K562 (cell line): Measurements from ENCODE around the gene CHERP. TPM values are rescaled to one million over a fixed set of nuclear protein-coding genes. Genes with fewer than 3 reads are reported as not detected.

Source experiments
- ATAC-seq: fragments of 200-7000 bp; cut with Tn5 transposase; 3 replicates; pipeline ENCODE4 v1.9.1; 2020; ENCODE audit warnings: moderate library complexity
- BruUV-seq: library from RNA; stranded (reverse); fragments of 400-500 nt; replicated peaks from 2 replicates; lab custom pipeline; 2021; lab: Mats Ljungman, UMichigan
- CTCF ChIA-PET: fragments of 300-600 bp; formaldehyde crosslinking; extraction: SDS; loops from one replicate; lab custom pipeline; 2021; ENCODE audit warnings: low intra/inter-chr PET ratio; lab: Yijun Ruan, JAX
- POLR2A ChIA-PET: fragments of 300-600, 350-650 bp; sonication (Branson Sonifier 250); formaldehyde crosslinking; extraction: SDS; loops from one replicate; lab custom pipeline; 2021; ENCODE audit warnings: antibody characterized with exemption, inconsistent platforms; lab: Yijun Ruan, JAX
- DNase-seq, 4 experiments: peaks; one replicate each; pipeline versions ENCODE4 v3.0.0 to v3.0.0-alpha.2; 2011 to 2018; ENCODE audit warnings: low spot score in 3 of 4, mixed read lengths in 3 of 4; ENCODE audit errors: extremely low read depth in 1 of 4
- FAIRE-seq: peaks from 2 replicates; lab custom pipeline; 2011; peaks lifted over from hg19 to GRCh38; lab: Jason Lieb, UNC
- H2AFZ ChIP-seq: 2 replicates; pipeline ENCODE4 v1.6.0; 2011; ENCODE audit warnings: low read depth, low read length, control low read depth, inconsistent platforms
- H3K27ac ChIP-seq: fragments of 200-600 bp; 3 replicates; pipeline ENCODE4 v1.8.0; 2011; ENCODE audit warnings: low read depth, mild to moderate bottlenecking, control low read depth, inconsistent platforms, low read length, moderate library complexity, mixed read lengths; ENCODE audit errors: extremely low read depth
- H3K27me3 ChIP-seq, 2 experiments: fragments of 300-600 bp in 1 of 2; 2 replicates in 1 of 2; 3 replicates in 1 of 2; pipeline versions ENCODE4 v1.6.0 to v1.8.0; 2011; ENCODE audit warnings: inconsistent platforms in 2 of 2, low read length in 2 of 2, mild to moderate bottlenecking in 1 of 2, mixed read lengths in 1 of 2, moderate library complexity in 1 of 2; ENCODE audit not compliant: control insufficient read depth in 2 of 2, insufficient read depth in 2 of 2
- H3K36me3 ChIP-seq: fragments of 300-600 bp; 3 replicates; pipeline ENCODE4 v1.8.0; 2011; ENCODE audit warnings: mild to moderate bottlenecking, low read length, inconsistent platforms; ENCODE audit not compliant: control insufficient read depth, insufficient read depth
- H3K4me1 ChIP-seq, 2 experiments: fragments of 200-600 bp in 1 of 2; replicated peaks in 1 of 2; 2 replicates in 1 of 2; 3 replicates in 1 of 2; pipeline versions ENCODE4 v1.5.1 to v1.8.0; 2011; ENCODE audit warnings: inconsistent platforms in 2 of 2, low read length in 2 of 2, mild to moderate bottlenecking in 1 of 2, mixed read lengths in 1 of 2, moderate library complexity in 1 of 2; ENCODE audit not compliant: control insufficient read depth in 2 of 2, insufficient read depth in 2 of 2
- H3K4me2 ChIP-seq: 2 replicates; pipeline ENCODE4 v1.6.1; 2011; ENCODE audit warnings: low read length, control low read depth, inconsistent platforms, mixed read lengths; ENCODE audit not compliant: insufficient read depth
- H3K4me3 ChIP-seq: fragments of 200-600 bp; sonication (generic), shearing (Covaris generic); 2 replicates; pipeline ENCODE4 v1.5.1; 2016; ENCODE audit warnings: control low read depth, inconsistent platforms
- H3K79me2 ChIP-seq: fragments of 200-600 bp; 3 replicates; pipeline ENCODE4 v1.8.0; 2011; ENCODE audit warnings: low read length, inconsistent platforms; ENCODE audit not compliant: control insufficient read depth, insufficient read depth
- H3K9ac ChIP-seq, 2 experiments: 2 replicates each; pipeline versions ENCODE4 v1.6.0 to v1.6.1; 2011; ENCODE audit warnings: low read depth in 2 of 2, low read length in 2 of 2, control low read depth in 1 of 2, inconsistent platforms in 1 of 2, mild to moderate bottlenecking in 1 of 2, mixed read lengths in 1 of 2; ENCODE audit not compliant: insufficient read depth in 1 of 2
- H3K9me1 ChIP-seq: one replicate; pipeline ENCODE4 v1.6.0; 2011; ENCODE audit warnings: inconsistent platforms, mild to moderate bottlenecking, low read length, moderate library complexity; ENCODE audit not compliant: control insufficient read depth, insufficient read depth
- H3K9me3 ChIP-seq: replicated peaks from 2 replicates; pipeline ENCODE4 v1.5.1; 2011; ENCODE audit warnings: low read depth, low read length, inconsistent platforms; ENCODE audit not compliant: control insufficient read depth, insufficient read depth
- H4K20me1 ChIP-seq: replicated peaks from 2 replicates; pipeline ENCODE4 v1.6.1; 2011; ENCODE audit warnings: low read length, inconsistent platforms, mixed read lengths; ENCODE audit not compliant: control insufficient read depth, insufficient read depth
- CREB1 ChIP-seq, 2 experiments: sonication (generic) in 1 of 2; formaldehyde crosslinking in 1 of 2; IDR thresholded peaks; 2 replicates each; pipeline versions ENCODE4 v1.6.1 to v1.8.0; 2012 to 2022; ENCODE audit warnings: inconsistent platforms in 1 of 2, mild to moderate bottlenecking in 1 of 2, missing genetic modification reagents in 1 of 2, moderate library complexity in 1 of 2
- JUNB ChIP-seq: fragments of 450-650 bp; formaldehyde crosslinking; conservative IDR thresholded peaks from 2 replicates; pipeline ENCODE4 v1.4.0; 2020; ENCODE audit warnings: mild to moderate bottlenecking
- KAT7 ChIP-seq: sonication (generic); formaldehyde crosslinking; IDR thresholded peaks from 2 replicates; pipeline ENCODE4 v1.8.0; 2022; ENCODE audit warnings: missing genetic modification reagents, mild to moderate bottlenecking, borderline replicate concordance
- SPI1 ChIP-seq: IDR thresholded peaks from 2 replicates; pipeline ENCODE4 v1.6.1; 2011; ENCODE audit warnings: low read depth, low read length, control low read depth, borderline replicate concordance
- ZNF3 ChIP-seq: fragments of 250-450 bp; sonication (Bioruptor Pico); IDR thresholded peaks from 2 replicates; pipeline ENCODE4 v1.5.0; 2021; ENCODE audit warnings: mild to moderate bottlenecking, moderate library complexity
- WGBS: fragments of 100-300 bp; shearing (Covaris generic); methylation state at CpG from one replicate; pipeline ENCODE4 v1.1.6; 2016; ENCODE audit warnings: low coverage, mixed read lengths; ENCODE audit not compliant: insufficient coverage; ENCODE audit errors: missing lambda C conversion rate; 5-methylcytosine and 5-hydroxymethylcytosine counted together
- in situ Hi-C: fragments of 300-500 bp; cut with MboI; formaldehyde crosslinking; loops from 4 replicates; pipeline ENCODE4 v1.15.0; 2018; ENCODE audit warnings: inconsistent platforms, mixed read lengths
- intact Hi-C: fragments of 100-400 bp; cut with micrococcal nuclease; formaldehyde crosslinking; loops from 2 replicates; pipeline ENCODE4 v1.14.2; 2022
- polyA plus RNA-seq, 8 experiments: library from polyadenylated mRNA; depleted of rRNA in 4 of 8; stranded (reverse) in 5 of 8; unstranded in 3 of 8; fragments of >200 nt; fragmentation: Nextera tagmentation in 2 of 8; fragmentation: Illumina TruSeq in 1 of 8; extraction: Ambion mirVana in 2 of 8; extraction: Trizol in 1 of 8; gene quantifications; 2 replicates each; pipeline versions ENCODE4 v1.2.1 to v1.2.3, GENCODE V29; 2011 to 2014; ENCODE audit warnings: inconsistent platforms in 1 of 8, missing spikeins in 1 of 8
- total RNA-seq, 7 experiments: library from RNA; depleted of rRNA in 6 of 7; stranded (reverse); fragments of >200 nt in 6 of 7; fragmentation: Illumina TruSeq in 2 of 7; extraction: Trizol in 2 of 7; gene quantifications; 2 replicates each; pipeline versions ENCODE4 v1.2.1 to v1.2.3, GENCODE V29; 2011 to 2021; ENCODE audit warnings: low replicate concordance in 1 of 7

CHERP gene
- total and polyA plus RNA-seq, 9 of the 15 experiments (the other 6 are each of a cell fraction or from before 2014, with no cell fraction given) = 0.60 to 85.1 (median 7.8) TPM

DNA sequence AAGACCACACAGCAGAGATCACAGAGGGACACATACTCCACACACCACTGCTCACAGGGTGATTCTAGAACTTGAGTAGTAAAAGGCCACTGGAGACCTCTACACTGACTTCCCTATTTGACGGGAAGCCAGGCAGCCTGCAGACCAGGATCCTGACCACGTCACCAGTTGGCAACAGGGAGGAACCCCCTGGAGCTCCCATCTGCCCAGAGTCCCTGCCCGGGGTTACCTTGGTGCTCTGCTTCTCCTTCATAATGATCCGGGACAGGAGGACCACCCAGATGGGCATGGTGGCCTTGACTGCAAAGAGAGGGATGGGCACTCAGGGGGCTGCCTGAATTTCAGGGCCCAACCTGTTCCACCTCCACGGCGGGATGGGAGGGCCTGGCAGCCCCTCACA lies 29.0 kb upstream of the CHERP start:
- no TSS peak for BruUV-seq
- Histone ChIP-seq H3K36me3 (peaks cover 70% of the 10 kb centered on the region), H3K9ac (peak overlapping the region; percentile 90 to 100), H3K9me1 (peaks cover 4% of the 10 kb centered on the region), H2AFZ (peak overlapping the region; percentile 81; the same call in 1 of the 2 replicates), H4K20me1 (0 out of 2 replicates have a peak, but pooled peaks cover 10% of the 10 kb centered on the region), H3K27ac (peak overlapping the region; percentile 88; the same call in 2 of the 3 replicates), H3K27me3 (no peaks in the 10 kb centered on the region), H3K4me1 (peaks cover 22 to 32% of the 10 kb centered on the region in 2 experiments; a peak in 4 of 5 replicates), H3K4me3 (peak overlapping the region; percentile 99), H3K79me2 (peaks cover 68% of the 10 kb centered on the region), H3K4me2 (peak overlapping the region; percentile 88), H3K9me3 (no peaks in the 10 kb centered on the region)
- in situ Hi-C loops (no loop called here), intact Hi-C loops (loop anchor here (1.0 kb wide), 1 partner anchor 28 kb away; no protein-coding TSS in a partner anchor)
- WGBS = 2% methylated on average over 6 of the region's 6 CpGs
- ATAC-seq = no peak
- POLR2A ChIA-PET = interaction anchor here (0.7 to 1.1 kb wide), 3 partner anchors 15 to 38 kb away, joined by 3 read pairs; no protein-coding TSS in a partner anchor
- no peak for DNase-seq
- no peak for FAIRE-seq
- no peak for TF ChIP-seq ZNF3
- TF ChIP-seq KAT7 (CRISPR knock-in tag) = 0 out of 2 replicates have a peak, but pooled peaks have one; percentile 26
- peak; percentile 86 for TF ChIP-seq SPI1
- no peak for TF ChIP-seq CREB1 (IDR thresholded peaks at IDR 0.05)
- peak; percentile 36; the same call in 1 of the 2 replicates for TF ChIP-seq CREB1 (CRISPR knock-in tag; IDR thresholded peaks at IDR 0.05)
- no peak for TF ChIP-seq JUNB
- TF ChIP-seq, all 486 proteins: peak for 3
- CTCF ChIA-PET = no interaction called here
